ENCODE results near the gene TM9SF4. TPM values are rescaled to one million over a fixed set of nuclear protein-coding genes. Genes with fewer than 3 reads are reported as not detected.

TM9SF4 gene
- total RNA-seq, 1 experiment from 2014 or later, result 67.8 TPM

GRCh38 chr20:32215147-32215546, 105.6 kb downstream of the TM9SF4 start:
- H2AFZ ChIP-seq, result no peak overlapping the region
- H3K4me1 ChIP-seq (replicated peaks; ENCODE audit: insufficient read depth), result no peaks in the 10 kb centered on the region
- intact Hi-C loops (cut with micrococcal nuclease; ENCODE audit: unreplicated experiment), result no loop called here
- no peaks in the 10 kb centered on the region for H3K27me3 ChIP-seq (ENCODE audit: insufficient read depth, low read depth)
- H3K4me2 ChIP-seq, result no peak overlapping the region
- no peak for DNase-seq
- H3F3A ChIP-seq (ENCODE audit: insufficient read depth, low read depth), result no peaks in the 10 kb centered on the region
- ChIA-PET POLR2A (ENCODE audit: unreplicated experiment) (no interaction called here), CTCF (no interaction called here)
- H3K79me2 ChIP-seq (ENCODE audit: low read depth), result peaks cover 1% of the 10 kb centered on the region; the same call in 1 of the 2 replicates
- H3K27ac ChIP-seq, result no peak overlapping the region
- TF ChIP-seq CTCF (conservative IDR thresholded peaks at IDR 0.05) (no peak), EZH2 (IDR thresholded peaks at IDR 0.05; ENCODE audit: low read depth) (no peak)
- no TSS peak for BruUV-seq (replicated peaks)
- no peaks in the 10 kb centered on the region for H3K9me2 ChIP-seq (ENCODE audit: insufficient read depth)
- H3K4me3 ChIP-seq, result no peak overlapping the region
- H3K9me3 ChIP-seq (ENCODE audit: insufficient read depth, low read depth), result no peaks in the 10 kb centered on the region
- no peaks in the 10 kb centered on the region; the same call in 1 of the 2 replicates for H4K20me1 ChIP-seq (ENCODE audit: insufficient read depth)
- peaks cover 14% of the 10 kb centered on the region for H3K36me3 ChIP-seq (ENCODE audit: low read depth)

- Histone ChIP-seq H2AFZ (no peak overlapping the region), H3K79me2 (ENCODE audit: low read depth) (no peaks in the 10 kb centered on the region), H3K27me3 (ENCODE audit: insufficient read depth, low read depth) (no peaks in the 10 kb centered on the region), H4K20me1 (ENCODE audit: insufficient read depth) (no peaks in the 10 kb centered on the region; the same call in 1 of the 2 replicates), H3K4me1 (replicated peaks; ENCODE audit: insufficient read depth) (no peaks in the 10 kb centered on the region), H3K4me3 (no peak overlapping the region), H3K4me2 (no peak overlapping the region), H3K9me3 (ENCODE audit: insufficient read depth, low read depth) (no peaks in the 10 kb centered on the region), H3K27ac (no peak overlapping the region), H3F3A (ENCODE audit: insufficient read depth, low read depth) (no peaks in the 10 kb centered on the region), H3K36me3 (ENCODE audit: low read depth) (peaks cover 11% of the 10 kb centered on the region), H3K9me2 (ENCODE audit: insufficient read depth) (no peaks in the 10 kb centered on the region)
- no peak for TF ChIP-seq CTCF (conservative IDR thresholded peaks at IDR 0.05)
- TF ChIP-seq EZH2 (IDR thresholded peaks at IDR 0.05; ENCODE audit: low read depth), result no peak
- ChIA-PET POLR2A (ENCODE audit: unreplicated experiment) (no interaction called here), CTCF (no interaction called here)
- intact Hi-C loops (cut with micrococcal nuclease; ENCODE audit: unreplicated experiment), result no loop called here
- no TSS peak for BruUV-seq (replicated peaks)
- DNase-seq, result no peak
These were observed 106.2 kb downstream of the TM9SF4 start for GRCh38 chr20:32215729-32216128.

- ChIA-PET POLR2A (ENCODE audit: unreplicated experiment) (no interaction called here), CTCF (no interaction called here)
- TF ChIP-seq EZH2 (IDR thresholded peaks at IDR 0.05; ENCODE audit: low read depth) (no peak), CTCF (conservative IDR thresholded peaks at IDR 0.05) (no peak)
These were observed 106.9 kb downstream of the TM9SF4 start for GRCh38 chr20:32216179-32217142.

More at GRCh38 chr20:32216179-32217142, 106.9 kb downstream of the TM9SF4 start:
- Histone ChIP-seq H4K20me1 (ENCODE audit: insufficient read depth) (no peaks in the 10 kb centered on the region; the same call in 1 of the 2 replicates), H3K4me2 (no peak overlapping the region), H3K9me2 (ENCODE audit: insufficient read depth) (no peaks in the 10 kb centered on the region), H3K36me3 (ENCODE audit: low read depth) (peaks cover 9% of the 10 kb centered on the region), H3K27ac (no peak overlapping the region), H3K79me2 (ENCODE audit: low read depth) (no peaks in the 10 kb centered on the region), H2AFZ (no peak overlapping the region), H3K4me1 (replicated peaks; ENCODE audit: insufficient read depth) (no peaks in the 10 kb centered on the region), H3K27me3 (ENCODE audit: insufficient read depth, low read depth) (no peaks in the 10 kb centered on the region), H3F3A (ENCODE audit: insufficient read depth, low read depth) (no peaks in the 10 kb centered on the region), H3K4me3 (no peak overlapping the region), H3K9me3 (ENCODE audit: insufficient read depth, low read depth) (no peaks in the 10 kb centered on the region)
- intact Hi-C loops (cut with micrococcal nuclease; ENCODE audit: unreplicated experiment), result no loop called here
- DNase-seq, result no peak
- BruUV-seq (replicated peaks), result no TSS peak

Other genes with a start within 250 kb of the TM9SF4 start
- not detected in 2 replicates for gene DUSP15, start 239.2 kb upstream of the TM9SF4 start, total RNA-seq (2021)
- 1.5 and 1.8 TPM in 2 replicates for gene TTLL9, start 239.1 kb upstream of the TM9SF4 start, total RNA-seq (2021)
- 13.7 and 15.3 TPM in 2 replicates for gene PDRG1, start 157.7 kb upstream of the TM9SF4 start, total RNA-seq (2021)
- not detected in 2 replicates for gene XKR7, start 141.6 kb upstream of the TM9SF4 start, total RNA-seq (2021)
- gene CCM2L, start 99.3 kb upstream of the TM9SF4 start, total RNA-seq (2021), result 0.31 and 0.35 TPM in 2 replicates
- not detected in 2 replicates for gene HCK, start 57.5 kb upstream of the TM9SF4 start, total RNA-seq (2021)
- gene PLAGL2, start 98.0 kb downstream of the TM9SF4 start, total RNA-seq (2021), result 17.5 and 23.8 TPM in 2 replicates
- gene POFUT1, start 98.2 kb downstream of the TM9SF4 start, total RNA-seq (2021), result 38.1 and 51.3 TPM in 2 replicates
- gene KIF3B, start 167.9 kb downstream of the TM9SF4 start, total RNA-seq (2021), result 41.4 and 52.3 TPM in 2 replicates
- gene ASXL1, start 248.6 kb downstream of the TM9SF4 start, total RNA-seq (2021), result 102 and 123 TPM in 2 replicates